HUES64 (cell line): ENCODE results near the gene ALCAM.
"Not testable (repeated sequence)": the region's sequence is repeated elsewhere in the genome, so short reads cannot be mapped to it uniquely, and the experiment has no call there.

Source experiments
- H3K27ac ChIP-seq: 2 replicates; pipeline ENCODE4 v1.7.0; 2013; ENCODE audit warnings: low read depth, low read length, inconsistent platforms
- H3K27me3 ChIP-seq: 2 replicates; pipeline ENCODE4 v1.6.1; 2013; ENCODE audit warnings: mild to moderate bottlenecking, low read length; ENCODE audit not compliant: insufficient read depth
- H3K36me3 ChIP-seq: 2 replicates; pipeline ENCODE4 v1.6.1; 2013; ENCODE audit warnings: mild to moderate bottlenecking, low read length; ENCODE audit not compliant: insufficient read depth
- H3K4me1 ChIP-seq: 2 replicates; pipeline ENCODE4 v1.6.1; 2013; ENCODE audit warnings: mild to moderate bottlenecking, low read length, moderate library complexity; ENCODE audit not compliant: insufficient read depth
- H3K4me3 ChIP-seq: 2 replicates; pipeline ENCODE4 v1.5.1; 2013; ENCODE audit warnings: mild to moderate bottlenecking, low read length, moderate library complexity
- H3K9ac ChIP-seq: 2 replicates; pipeline ENCODE4 v1.6.1; 2013; ENCODE audit warnings: mild to moderate bottlenecking, low read depth, low read length
- H3K9me3 ChIP-seq: 2 replicates; pipeline ENCODE4 v1.6.1; 2013; ENCODE audit warnings: low read depth, low read length; ENCODE audit not compliant: insufficient read depth
- WGBS: fragments of 150-250, 120-280 bp; methylation state at CpG from one replicate; pipeline ENCODE4 v1.1.7; 2013; ENCODE audit warnings: missing lambda C conversion rate; 5-methylcytosine and 5-hydroxymethylcytosine counted together

The ALCAM gene

DNA sequence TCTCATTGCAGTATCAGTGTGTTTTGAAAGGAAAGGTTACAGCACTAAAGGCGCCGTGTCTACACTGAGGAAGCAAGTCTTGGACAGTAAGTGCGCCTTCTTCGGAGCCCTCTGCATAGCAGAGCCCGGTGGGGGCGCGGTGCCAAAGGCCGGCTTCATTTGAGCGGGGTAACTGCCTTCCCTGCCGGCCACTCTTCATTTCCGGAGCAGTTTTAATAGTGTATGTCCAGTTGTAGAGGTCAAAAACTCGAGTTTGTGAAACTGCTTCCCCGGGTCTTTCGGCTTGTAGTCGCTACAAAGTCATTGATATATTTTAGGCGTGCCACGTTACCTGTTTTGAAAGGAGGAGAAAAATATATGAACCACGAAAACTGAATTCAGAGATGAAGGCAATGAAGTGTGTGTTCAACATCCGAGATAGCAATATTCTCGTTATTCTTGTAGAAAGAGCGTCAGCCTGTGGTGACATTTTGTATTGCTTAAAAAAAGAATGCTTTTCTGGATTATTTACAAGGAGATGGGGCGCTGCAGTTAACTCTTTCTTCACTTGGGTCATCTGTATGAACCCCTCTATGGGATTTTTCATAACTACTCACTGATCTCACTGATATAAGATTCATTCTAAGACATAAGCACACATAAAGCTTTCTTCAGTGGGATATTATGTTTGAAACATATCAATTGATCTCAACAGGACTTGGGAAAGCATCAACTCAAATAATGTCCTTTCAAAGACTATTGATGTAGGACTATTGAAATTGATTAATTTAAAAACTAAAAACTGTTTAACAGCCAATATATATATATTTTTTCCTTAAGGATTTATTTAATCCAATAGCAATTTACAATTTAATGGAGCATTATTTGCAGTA is 3.0 kb downstream of the ALCAM start:
- H3K27ac ChIP-seq = no peak overlapping the region
- H3K36me3 ChIP-seq = no peaks in the 10 kb centered on the region
- peaks cover 14% of the 10 kb centered on the region for H3K27me3 ChIP-seq
- 3% methylated on average over 22 of the region's 22 CpGs for WGBS
- H3K4me3 ChIP-seq = peak overlapping the region; percentile 81
- peak overlapping the region; percentile 57 for H3K9ac ChIP-seq
- peaks cover 21% of the 10 kb centered on the region for H3K4me1 ChIP-seq
- no peaks in the 10 kb centered on the region for H3K9me3 ChIP-seq

DNA sequence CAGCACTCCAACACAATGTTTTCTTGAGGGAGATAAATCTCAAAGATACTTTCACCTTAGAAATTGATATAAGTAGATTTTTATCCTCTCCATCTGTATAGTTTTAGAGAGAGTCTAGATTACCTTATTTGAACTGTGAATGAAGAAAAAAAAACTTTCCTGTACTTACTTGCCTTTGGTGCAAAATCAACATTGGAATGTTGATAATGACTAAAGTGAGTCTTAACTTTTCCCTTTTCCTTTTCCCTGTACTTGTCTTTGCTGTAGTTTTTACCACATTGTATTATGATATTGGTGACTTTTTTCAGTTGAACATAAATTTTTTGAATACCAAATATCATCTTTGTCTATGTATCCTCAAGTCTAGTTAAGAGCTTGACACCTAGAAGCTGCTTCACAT is 6.7 kb downstream of the ALCAM start:
- peaks cover 27% of the 10 kb centered on the region for H3K4me1 ChIP-seq
- no peak overlapping the region for H3K4me3 ChIP-seq
- H3K27me3 ChIP-seq = peaks cover 7% of the 10 kb centered on the region; the same call in 1 of the 2 replicates
- no peak overlapping the region for H3K9ac ChIP-seq
- H3K27ac ChIP-seq = no peak overlapping the region
- no peaks in the 10 kb centered on the region for H3K9me3 ChIP-seq
- H3K36me3 ChIP-seq = no peaks in the 10 kb centered on the region

DNA sequence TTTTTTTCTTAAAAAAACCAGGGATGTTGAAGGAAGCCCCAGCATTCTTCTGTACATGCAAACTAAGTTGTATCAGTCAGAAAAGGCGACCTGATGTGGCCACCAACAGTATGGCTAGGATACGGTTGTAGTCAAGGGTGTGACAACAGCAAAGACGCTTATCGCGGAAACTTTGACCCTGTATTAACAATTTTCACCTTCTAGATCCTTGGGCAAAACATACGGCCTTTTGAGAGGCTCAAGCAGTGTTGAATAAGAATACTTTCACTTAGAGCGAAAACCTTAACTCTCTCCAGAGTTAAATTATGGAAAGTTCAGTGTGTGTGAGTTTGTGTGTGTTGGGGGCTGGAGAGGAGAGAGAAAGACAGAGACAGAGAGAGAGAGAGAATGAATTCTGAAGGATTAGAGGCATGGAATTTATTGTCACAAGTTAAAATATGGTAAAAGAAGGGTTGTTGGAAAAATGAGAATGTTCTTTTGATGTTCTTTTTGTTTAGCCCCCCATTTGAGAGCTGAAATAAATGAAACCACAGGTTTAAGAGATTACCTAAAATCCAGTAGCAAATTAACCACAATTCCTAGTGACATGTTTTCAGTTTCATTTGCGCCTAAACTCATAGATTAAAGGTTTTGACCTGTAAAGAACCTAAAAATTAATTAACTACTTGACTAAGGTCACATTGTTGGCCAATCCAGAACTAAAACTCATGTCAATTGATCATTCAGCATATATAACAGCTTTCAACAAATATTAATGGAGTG is 9.2 kb downstream of the ALCAM start:
- Histone ChIP-seq H3K36me3 (no peaks in the 10 kb centered on the region), H3K27ac (no peak overlapping the region; the same call in 1 of the 2 replicates), H3K9ac (no peak overlapping the region), H3K4me3 (no peak overlapping the region), H3K4me1 (peaks cover 17% of the 10 kb centered on the region), H3K27me3 (no peaks in the 10 kb centered on the region), H3K9me3 (no peaks in the 10 kb centered on the region)
- 96% methylated on average over 8 of the region's 8 CpGs for WGBS

DNA sequence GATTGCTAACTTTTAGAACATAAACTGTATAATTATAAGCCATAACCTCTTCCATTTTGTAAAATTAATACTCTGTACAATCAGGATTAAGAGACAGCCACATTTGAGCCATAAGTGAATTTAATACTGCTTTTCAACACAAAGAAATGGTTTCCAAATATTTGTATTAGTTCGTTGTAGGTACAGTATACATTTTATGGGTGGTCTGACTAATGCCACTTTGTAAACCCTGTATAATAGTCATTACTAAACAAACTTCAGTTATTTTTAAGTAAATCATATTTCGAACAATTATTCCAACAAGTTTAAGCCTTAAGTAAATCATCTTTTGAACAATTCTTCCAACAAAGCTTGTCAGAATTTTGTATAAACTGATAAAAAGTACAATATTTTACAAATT is 11.0 kb downstream of the ALCAM start:
- WGBS = 89% methylated on average over 1 of the region's 2 CpGs
- H3K27me3 ChIP-seq = no peaks in the 10 kb centered on the region

DNA sequence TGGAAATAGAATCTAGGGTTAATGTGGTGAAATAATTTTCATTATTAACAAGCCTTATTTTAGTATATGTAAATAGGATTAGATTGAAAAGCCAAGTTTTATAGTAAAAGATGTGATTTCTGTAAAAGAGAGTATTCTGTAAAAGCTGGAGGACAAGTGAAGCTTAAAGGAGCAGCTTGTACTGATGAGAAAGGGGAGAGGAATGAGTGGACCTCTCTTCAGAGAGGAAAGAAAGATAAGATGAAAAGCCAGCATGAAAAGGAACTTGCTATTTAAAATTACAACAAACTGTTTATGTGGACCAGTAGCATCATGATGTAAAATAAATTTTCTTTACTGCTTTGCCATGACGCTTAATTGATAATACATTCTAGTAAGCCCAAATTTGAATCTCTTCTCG is 18.5 kb downstream of the ALCAM start:
- Histone ChIP-seq H3K9ac (no peak overlapping the region), H3K9me3 (peaks cover 7% of the 10 kb centered on the region; the same call in 1 of the 2 replicates), H3K27ac (no peak overlapping the region), H3K4me1 (no peaks in the 10 kb centered on the region), H3K4me3 (no peak overlapping the region), H3K36me3 (0 out of 2 replicates have a peak, but pooled peaks cover 2% of the 10 kb centered on the region), H3K27me3 (no peaks in the 10 kb centered on the region)
- 100% methylated on average over 2 of the region's 2 CpGs for WGBS

More for the DNA sequence above, 11.0 kb downstream of the ALCAM start:
- Histone ChIP-seq H3K9ac (no peak overlapping the region), H3K36me3 (no peaks in the 10 kb centered on the region), H3K4me1 (peaks cover 10% of the 10 kb centered on the region; the same call in 1 of the 2 replicates), H3K4me3 (no peak overlapping the region), H3K27ac (no peak overlapping the region), H3K9me3 (no peaks in the 10 kb centered on the region)

DNA sequence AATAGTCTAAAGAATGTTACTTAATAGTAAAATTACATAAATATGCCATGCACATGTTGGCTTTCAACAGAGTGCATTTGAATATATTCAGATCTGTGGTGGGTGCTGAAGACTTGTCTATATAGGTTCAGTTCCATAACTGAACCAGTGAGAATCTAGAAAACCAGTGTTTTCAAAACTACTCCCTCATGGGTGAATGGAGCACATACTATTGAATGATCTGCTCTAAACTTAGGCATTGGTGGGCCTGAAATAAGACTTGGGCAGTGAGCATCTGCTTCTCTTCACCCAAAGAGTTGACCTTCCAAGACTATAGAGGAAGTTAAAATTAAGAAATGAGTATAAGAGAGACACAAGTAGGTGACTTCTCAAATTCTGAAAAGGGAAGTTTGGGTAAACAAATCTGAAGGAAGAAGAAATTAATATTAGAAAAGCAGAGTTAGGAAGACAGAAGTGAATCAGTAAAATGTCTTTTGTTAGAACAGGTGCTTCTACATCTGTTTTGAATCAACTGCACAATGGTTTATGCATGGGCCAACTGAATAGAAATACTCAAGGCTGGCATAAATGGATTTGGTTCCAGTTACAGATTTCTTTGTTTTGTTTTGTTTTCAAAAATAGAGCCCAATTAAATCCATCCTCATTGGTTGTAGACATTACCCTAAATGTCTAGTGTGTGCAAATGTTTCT is 19.3 kb downstream of the ALCAM start:
- Histone ChIP-seq H3K27ac (no peak overlapping the region), H3K4me3 (no peak overlapping the region), H3K9ac (no peak overlapping the region), H3K27me3 (no peaks in the 10 kb centered on the region), H3K4me1 (no peaks in the 10 kb centered on the region), H3K36me3 (0 out of 2 replicates have a peak, but pooled peaks cover 2% of the 10 kb centered on the region), H3K9me3 (peaks cover 8% of the 10 kb centered on the region; the same call in 1 of the 2 replicates)

DNA sequence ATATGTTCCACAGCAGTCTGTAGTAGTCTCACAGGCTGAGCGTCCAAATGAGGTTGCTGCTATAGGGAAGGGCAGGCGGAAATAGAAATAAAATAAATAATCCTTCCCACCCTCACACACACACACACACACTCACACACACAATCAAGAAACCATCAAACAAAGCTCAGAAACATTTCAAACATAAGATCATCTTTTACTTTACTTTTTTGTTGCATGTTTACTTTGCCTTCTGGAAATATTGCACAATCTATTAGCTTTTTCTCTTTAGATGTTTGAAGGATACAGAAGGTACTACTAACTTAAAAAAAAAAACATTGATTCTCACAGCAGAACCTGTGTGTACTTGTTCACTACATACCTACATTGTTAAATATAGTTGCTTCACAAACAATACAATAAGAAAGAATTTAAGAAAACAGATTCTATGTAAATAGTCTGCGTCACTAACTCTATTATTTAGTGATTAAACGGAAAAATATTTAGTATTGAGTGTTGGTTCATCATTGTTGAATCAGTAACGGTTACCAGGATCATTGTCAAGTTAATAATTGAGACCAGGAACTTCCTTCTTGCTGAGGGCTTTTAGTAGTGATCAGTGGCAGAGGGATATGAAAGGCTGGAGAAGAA is 20.5 kb downstream of the ALCAM start:
- no peak overlapping the region for H3K4me3 ChIP-seq
- H3K4me1 ChIP-seq = no peaks in the 10 kb centered on the region
- 0 out of 2 replicates have a peak, but pooled peaks cover 2% of the 10 kb centered on the region for H3K36me3 ChIP-seq
- no peaks in the 10 kb centered on the region for H3K27me3 ChIP-seq
- H3K27ac ChIP-seq = no peak overlapping the region
- 89% methylated on average over 4 of the region's 5 CpGs for WGBS
- peaks cover 9% of the 10 kb centered on the region; the same call in 1 of the 2 replicates for H3K9me3 ChIP-seq
- no peak overlapping the region for H3K9ac ChIP-seq

DNA sequence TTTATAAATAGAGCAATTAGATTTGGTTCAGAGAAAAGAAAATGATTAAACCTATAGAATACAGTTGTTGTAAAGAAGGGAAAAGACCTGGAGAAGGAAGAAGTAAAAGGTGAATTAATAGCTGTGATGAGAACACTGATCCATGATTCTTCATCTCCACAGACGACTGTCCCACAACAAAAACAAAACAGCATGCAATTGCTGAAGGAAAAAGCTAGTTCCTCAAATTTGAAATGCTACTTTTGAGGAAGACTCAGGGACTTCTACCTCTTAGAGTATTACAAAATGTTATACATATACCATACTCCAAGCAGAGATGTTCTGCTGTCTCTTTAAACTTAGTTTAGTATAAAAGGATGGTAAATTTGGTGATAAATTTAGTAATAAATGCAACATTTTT is 21.5 kb downstream of the ALCAM start:
- Histone ChIP-seq H3K4me3 (no peak overlapping the region), H3K9ac (no peak overlapping the region), H3K27me3 (no peaks in the 10 kb centered on the region), H3K27ac (no peak overlapping the region), H3K36me3 (0 out of 2 replicates have a peak, but pooled peaks cover 2% of the 10 kb centered on the region), H3K4me1 (no peaks in the 10 kb centered on the region), H3K9me3 (peaks cover 12% of the 10 kb centered on the region; the same call in 1 of the 2 replicates)
- 91% methylated on average over 1 of the region's 1 CpG for WGBS

DNA sequence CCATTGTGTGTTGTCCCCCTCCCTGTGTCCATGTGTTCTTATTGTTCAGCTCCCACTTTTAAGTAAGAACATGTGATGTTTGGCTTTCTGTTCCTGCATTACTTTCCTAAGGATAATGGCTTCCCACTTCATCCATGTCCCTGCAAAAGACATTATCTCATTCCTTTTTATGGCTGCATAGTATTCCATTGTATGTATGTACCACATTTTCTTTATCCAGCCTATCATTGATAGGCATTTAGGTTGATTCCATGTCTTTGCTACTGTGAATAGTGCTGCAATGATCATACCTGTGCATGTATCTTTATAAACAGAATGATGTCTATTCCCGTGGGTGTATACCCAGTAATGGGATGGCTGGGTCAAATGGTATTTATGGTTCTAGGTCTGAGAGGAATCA is 23.1 kb downstream of the ALCAM start:
- Histone ChIP-seq H3K9me3 (peaks cover 12% of the 10 kb centered on the region; the same call in 1 of the 2 replicates), H3K4me1 (peaks cover 14% of the 10 kb centered on the region)
- WGBS = 100% methylated on average over 1 of the region's 1 CpG
- H3K36me3 ChIP-seq, H3K27ac ChIP-seq, H3K4me3 ChIP-seq, H3K9ac ChIP-seq, H3K27me3 ChIP-seq: not testable (repeated sequence)

DNA sequence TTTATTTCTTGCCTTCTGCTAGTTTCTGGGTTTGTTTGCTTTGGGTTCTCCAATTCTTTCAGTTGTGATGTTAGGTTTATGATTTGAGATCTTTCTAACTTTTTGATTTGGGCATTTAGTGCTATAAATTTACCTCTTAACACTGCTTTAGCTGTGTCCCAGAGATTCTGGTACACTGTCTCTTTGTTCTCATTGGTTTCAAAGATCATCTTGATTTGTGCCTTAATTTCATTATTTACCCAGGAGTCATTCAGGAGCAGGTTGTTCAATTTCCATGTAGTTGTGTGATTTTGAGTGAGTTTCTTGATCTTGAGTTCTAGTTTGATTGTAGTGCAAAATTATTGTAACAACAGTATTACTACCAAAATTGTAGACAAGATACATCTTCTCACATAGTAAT is 25.9 kb downstream of the ALCAM start:
- H3K36me3 ChIP-seq, H3K4me3 ChIP-seq, H3K27me3 ChIP-seq, H3K9ac ChIP-seq, H3K27ac ChIP-seq: not testable (repeated sequence)
- H3K9me3 ChIP-seq = peaks cover 12% of the 10 kb centered on the region; the same call in 1 of the 2 replicates
- H3K4me1 ChIP-seq = peaks cover 14% of the 10 kb centered on the region
